Subcutaneous adipose tissue (tissue), 4 donors: ENCODE data around the gene HAPSTR1. TPM values are rescaled to one million over a fixed set of nuclear protein-coding genes. Genes with fewer than 3 reads are reported as not detected.

Experiments
- total RNA-seq, 4 donors: library from RNA; depleted of rRNA; stranded (reverse); fragments of >200 nt; gene quantifications; one replicate each; pipeline ENCODE4 v1.1.0, GENCODE V29; 2016
- TF ChIP-seq, protein P1 (sequence below): fragments of 450-650 bp; IDR thresholded peaks from one replicate; pipeline ENCODE4 v1.5.1; 2016; ENCODE audit warnings: low read depth, mild to moderate bottlenecking, control low read depth, antibody characterized with exemption, moderate library complexity

The HAPSTR1 gene
- total RNA-seq, 4 donors from 2014 or later, result 36.0 to 58.8 (median 47.5) TPM

DNA sequence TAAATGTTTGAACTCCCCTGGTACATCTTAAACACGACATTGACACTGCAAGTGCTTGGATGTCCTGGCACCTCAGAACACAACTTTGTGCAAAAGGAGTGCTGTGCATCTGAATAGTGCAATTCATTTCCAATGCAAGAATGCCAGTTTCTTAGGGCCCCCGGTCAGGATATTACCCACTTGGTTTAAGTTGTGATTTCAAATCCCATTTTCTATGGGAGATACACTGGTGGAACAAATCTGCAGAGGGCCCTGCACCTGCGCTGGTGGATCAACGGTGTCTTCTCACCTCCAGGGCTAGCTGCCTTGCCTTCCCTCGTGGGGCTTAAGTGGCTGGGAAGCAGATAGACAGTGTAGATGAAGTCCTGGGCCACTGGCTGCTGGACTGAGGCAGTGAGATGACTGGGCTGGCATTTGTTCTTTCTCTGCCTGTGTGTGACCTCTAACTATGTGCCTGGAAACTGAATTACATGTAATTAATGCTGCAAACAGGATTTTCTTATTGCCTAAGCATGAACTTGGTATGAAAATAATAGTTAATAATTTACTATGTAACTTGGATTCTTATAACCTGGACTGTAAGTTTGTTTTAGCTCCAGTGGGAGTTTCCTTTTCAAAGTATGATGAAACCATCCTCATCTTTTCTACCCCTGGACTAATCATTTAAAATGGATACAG is 20.9 kb downstream of the HAPSTR1 start:
- TF ChIP-seq, protein P1, sequence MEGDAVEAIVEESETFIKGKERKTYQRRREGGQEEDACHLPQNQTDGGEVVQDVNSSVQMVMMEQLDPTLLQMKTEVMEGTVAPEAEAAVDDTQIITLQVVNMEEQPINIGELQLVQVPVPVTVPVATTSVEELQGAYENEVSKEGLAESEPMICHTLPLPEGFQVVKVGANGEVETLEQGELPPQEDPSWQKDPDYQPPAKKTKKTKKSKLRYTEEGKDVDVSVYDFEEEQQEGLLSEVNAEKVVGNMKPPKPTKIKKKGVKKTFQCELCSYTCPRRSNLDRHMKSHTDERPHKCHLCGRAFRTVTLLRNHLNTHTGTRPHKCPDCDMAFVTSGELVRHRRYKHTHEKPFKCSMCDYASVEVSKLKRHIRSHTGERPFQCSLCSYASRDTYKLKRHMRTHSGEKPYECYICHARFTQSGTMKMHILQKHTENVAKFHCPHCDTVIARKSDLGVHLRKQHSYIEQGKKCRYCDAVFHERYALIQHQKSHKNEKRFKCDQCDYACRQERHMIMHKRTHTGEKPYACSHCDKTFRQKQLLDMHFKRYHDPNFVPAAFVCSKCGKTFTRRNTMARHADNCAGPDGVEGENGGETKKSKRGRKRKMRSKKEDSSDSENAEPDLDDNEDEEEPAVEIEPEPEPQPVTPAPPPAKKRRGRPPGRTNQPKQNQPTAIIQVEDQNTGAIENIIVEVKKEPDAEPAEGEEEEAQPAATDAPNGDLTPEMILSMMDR, result no peak

DNA sequence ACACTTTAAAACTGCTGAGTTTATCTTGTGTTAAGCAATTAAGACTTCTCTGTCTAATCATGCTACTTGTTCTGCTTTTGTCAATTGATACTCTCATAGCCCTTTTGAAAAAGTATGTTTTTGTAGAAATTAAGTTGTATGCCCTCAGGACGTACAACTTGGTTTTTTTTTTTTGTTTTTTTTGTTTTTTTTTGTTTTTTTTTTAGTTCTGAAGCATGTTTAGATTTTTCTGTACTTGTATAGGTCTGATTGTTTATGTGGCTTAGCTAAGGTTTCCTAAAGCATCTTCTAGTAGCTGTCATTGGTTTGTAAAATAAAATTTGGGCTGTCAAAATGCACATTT is 21.4 kb downstream of the HAPSTR1 start:
- TF ChIP-seq, protein P1, result no peak

DNA sequence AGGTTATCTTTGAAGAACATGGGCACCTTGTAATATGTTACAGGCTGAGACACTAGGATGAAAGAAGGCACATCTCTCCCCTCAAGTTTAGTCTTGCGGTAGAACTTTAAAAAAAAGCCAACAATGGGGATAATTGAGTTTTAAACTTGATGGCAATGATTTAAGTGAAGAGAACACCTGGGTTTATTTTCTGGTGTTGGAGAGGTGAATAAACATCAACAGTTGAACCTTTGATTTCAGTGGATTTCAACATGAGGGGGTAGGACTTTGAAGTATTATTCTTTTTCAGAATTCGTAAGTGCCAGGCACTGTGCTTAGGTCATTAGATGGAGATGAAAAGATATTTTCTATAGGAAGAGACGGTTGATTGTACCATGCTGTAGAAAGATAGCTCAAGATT is 22.3 kb downstream of the HAPSTR1 start:
- TF ChIP-seq, protein P1, result no peak

DNA sequence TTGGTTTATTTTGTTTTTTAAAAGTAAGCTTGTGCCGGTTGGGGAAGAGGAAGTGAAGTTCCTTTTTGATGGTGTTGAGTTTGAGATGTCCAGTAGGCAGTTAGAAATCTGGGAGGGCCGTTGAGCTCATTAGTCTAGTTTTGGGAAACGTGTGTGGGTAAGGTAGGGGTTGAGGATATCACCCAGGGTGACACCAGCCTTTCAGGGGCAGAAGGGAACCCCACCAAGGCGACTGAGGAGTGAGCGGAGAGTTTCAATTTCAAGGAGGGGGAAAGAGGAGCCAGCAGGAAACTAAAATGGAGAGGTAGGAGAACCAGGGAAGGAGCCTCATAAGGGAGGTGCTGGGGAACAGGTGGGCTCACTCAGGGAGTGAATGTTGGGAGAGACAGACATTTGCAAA is 22.7 kb downstream of the HAPSTR1 start:
- TF ChIP-seq, protein P1, result no peak

DNA sequence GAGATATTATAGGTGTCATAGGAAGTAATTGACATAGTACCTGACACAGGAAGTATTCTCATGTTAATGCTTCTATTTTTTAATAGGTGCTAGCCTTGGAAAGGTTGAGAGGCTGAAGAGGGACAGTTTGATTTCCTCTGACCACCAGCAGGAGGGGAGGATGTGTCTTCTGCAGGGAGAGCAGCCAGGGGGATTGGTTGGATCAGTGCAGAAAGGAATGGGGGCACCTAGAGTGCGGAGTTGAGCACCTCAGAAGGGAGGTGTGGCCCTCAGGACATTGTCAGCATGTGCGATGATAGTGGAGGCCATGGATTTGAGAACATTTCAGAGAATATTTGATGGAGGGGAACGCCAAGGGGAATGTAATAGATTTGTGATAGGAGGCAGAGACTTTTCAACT is 23.4 kb downstream of the HAPSTR1 start:
- TF ChIP-seq, protein P1, result no peak

DNA sequence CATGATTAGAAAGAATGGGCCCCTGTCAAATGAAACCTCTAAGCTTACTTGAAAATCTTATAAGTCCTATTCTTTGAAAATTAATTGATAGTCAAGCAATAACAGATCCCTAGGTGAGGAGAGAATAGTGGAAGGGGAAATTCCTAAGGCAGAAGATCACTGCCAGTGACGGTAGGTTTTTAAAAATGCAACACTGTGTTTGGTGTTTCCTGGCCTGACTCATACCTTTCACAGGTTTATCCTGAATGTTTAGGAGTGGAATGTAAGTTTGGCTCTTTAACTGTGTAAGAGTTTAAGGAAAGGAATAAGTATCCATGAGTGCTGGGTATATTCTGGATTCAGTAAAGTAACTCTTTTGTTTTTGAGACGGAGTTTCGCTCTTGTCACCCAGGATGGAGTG is 23.8 kb downstream of the HAPSTR1 start:
- TF ChIP-seq, protein P1, result no peak

DNA sequence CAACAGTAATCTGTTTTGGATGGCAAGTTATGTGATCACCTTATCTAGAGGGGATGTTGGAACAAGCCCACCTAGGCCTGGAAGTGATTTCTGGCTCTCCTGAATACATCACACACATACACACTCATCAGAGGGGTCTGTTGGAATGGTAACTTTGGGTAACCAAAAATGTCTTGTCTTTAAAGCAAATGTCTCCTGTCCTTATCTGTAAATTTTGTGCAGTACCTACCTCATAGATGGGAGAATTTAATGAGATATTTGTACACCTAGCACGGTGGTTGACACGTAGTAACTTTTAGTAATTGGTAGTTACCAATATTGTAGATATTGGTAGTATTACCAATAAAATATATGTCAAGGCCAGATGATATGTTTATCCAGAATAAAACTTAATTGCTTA is 24.7 kb downstream of the HAPSTR1 start:
- TF ChIP-seq, protein P1, result no peak
